CD4-positive, alpha-beta T cell treated with Interleukin-15 for 1 hour (primary cell): ENCODE data around the gene HS3ST6.
"Not testable (repeated sequence)": the region's sequence is repeated elsewhere in the genome, so short reads cannot be mapped to it uniquely, and the experiment has no call there.

ENCODE experiments used
- DNase-seq: peaks from one replicate; pipeline ENCODE4 v3.0.0-alpha.2; 2020

The HS3ST6 gene

DNA sequence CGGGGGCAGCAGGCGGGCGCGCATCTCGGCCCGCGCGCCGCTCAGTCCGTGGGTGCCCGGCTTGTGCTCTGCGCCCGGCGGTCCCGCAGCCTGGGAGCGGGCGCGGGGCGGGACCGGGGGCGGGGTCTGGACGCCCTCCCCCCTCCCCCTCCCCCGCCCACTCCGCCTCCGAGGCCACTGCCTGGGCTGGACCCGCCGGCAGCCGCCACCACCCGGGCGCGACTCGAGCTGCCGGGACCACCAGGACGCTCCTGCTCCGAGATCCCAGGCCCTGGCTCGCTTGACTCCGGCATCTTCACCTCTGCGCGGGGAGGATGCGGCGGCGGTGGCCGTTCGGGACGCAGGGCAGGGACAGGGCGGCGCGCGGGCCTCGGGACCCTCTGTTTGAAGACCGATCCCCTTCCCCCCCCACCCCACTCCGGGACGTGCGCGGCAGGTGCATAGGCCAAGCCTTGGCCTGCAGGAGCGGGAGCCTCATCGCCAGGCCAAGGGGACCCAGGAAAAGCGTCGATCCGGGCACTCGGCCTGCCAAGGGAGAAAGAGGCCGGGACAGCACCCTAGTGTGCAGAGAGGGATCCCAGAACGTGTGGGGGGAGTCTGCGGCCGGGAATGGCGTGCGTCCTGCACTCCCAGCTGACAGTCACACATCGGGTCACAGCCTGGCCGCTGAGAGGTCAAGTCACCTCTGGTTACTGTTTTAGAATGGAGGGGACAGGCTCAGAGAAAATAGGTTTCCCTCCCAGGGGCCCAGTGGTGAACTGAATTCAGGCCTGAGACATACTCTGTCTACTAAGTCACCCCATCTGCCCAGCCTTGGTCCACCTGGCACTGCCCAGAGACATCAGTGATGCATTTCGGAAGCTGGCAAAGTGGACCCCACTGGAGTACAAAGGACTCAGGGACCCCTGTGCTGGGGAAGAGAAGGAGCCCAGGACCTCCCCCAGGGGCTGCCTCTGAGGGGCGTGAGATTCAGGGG lies at the start of gene HS3ST6:
Gene HS3ST6, minus strand, starts transcription at position 65 of the 976 bp plus-strand sequence. CDS start 92 bp downstream, outside the sequence.
- no peak for DNase-seq

- DNase-seq: no peak
Observed at GRCh38 chr16:1966460-1966859, 48.2 kb upstream of the HS3ST6 start, which contains the start of gene RNF151. Gene RNF151, plus strand, starts transcription at chr16:1966856. Its CDS starts 26 bp downstream, at chr16:1966882.

- no peak for DNase-seq
Observed at GRCh38 chr16:1965396-1966001, 47.3 kb upstream of the HS3ST6 start.

DNA sequence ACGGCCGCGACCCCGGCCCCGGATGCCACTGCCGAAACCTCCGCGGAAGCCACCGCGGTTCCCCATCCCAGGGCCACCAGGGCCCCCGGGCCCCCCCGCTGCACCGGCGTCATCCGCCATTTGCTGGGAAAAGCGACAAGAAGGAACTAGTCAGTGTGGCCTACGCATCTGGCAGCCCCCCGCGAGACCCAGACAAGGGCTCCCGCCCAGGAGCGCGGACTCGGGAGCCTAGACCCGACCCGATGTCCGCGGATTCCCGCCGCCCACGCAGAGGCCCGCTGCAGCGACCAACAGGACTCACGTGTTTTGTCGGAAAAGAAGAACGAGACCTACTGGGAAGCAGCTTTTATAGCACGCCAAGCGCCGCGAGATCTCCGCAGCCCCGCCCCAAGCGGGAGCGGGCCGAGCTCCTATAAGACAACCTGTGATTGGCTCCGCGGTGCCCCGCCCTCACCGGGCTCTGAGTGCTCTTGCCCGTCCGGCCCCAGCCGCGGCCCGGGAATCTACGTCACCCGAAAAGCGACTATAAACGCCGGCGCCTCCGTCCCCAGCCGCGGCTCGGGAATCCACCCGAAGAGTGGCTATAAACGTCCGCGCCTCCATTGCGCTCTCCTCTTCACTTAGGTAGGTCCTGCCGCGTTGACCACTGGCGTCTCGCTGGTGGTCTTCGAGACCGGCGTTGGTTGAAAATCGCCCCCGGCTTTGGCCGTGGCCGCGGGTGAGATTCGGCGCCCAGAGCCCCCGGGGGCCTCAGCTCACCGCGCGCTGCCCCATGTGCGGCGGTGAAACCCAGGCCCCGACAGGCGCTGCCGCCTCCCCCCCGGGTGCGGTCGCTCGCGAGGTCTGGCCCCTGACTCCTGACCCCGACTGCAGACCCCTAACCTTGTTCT lies 46.5 kb upstream of the HS3ST6 start, which contains the start of gene RPS2:
Gene RPS2, minus strand, starts transcription at position 321 of the 890 bp plus-strand sequence. Its CDS starts 201 bp downstream, at position 120.
- peak; percentile 99 for DNase-seq

GRCh38 chr16:1963806-1964505 lies 45.7 kb upstream of the HS3ST6 start:
- DNase-seq: no peak

GRCh38 chr16:1962161-1963153 lies 44.2 kb upstream of the HS3ST6 start:
- DNase-seq: not testable (repeated sequence)

- DNase-seq: no peak
Observed at GRCh38 chr16:1961651-1962067, 43.4 kb upstream of the HS3ST6 start.

DNA sequence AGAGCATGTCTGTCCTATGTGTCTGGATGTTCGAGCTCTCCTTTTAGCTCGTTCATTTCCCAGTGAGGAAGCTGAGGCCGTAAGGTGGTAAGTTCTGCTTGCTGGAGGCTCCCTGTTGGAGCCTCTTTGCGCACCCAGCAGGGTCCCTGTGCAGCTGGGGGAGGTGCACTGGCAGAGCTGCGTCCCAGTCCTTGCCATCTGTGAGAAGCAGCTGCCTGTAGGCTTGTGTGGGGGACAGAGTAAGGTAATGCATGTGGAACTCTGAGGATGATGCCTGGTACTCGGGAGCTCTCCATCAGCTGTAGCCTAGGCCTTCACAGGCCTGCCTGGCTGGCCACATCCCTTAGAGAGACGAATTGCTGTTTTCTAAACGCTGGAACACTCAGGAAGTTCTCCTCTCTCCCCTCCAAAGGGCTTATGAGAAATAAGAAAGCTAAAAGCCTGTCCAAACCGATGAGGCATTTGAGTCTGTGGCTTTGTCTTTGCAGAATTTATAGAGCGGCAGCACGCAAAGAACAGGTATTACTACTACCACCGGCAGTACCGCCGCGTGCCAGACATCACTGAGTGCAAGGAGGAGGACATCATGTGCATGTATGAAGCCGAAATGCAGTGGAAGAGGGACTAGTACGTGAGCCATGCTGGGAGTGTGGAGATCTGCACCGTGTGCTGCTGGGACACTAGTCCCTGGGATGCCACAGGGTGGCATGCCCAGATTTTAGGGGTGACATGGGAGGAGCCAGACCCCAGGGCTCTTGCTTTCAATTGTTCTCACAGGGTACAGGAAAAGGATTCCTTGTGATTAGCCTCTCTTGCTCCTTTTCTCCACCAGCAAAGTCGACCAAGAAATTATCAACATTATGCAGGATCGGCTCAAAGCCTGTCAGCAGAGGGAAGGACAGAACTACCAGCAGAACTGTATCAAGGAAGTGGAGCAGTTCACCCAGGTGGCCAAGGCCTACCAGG lies 42.7 kb upstream of the HS3ST6 start:
- DNase-seq: no peak

- DNase-seq: peak; percentile 88
Observed at GRCh38 chr16:1959269-1960039, 41.2 kb upstream of the HS3ST6 start, which contains the start of gene NDUFB10. Gene NDUFB10, plus strand, starts transcription at chr16:1959538. Its CDS starts 87 bp downstream, at chr16:1959625.

GRCh38 chr16:1958715-1959268 lies 40.6 kb upstream of the HS3ST6 start:
- no peak for DNase-seq

DNA sequence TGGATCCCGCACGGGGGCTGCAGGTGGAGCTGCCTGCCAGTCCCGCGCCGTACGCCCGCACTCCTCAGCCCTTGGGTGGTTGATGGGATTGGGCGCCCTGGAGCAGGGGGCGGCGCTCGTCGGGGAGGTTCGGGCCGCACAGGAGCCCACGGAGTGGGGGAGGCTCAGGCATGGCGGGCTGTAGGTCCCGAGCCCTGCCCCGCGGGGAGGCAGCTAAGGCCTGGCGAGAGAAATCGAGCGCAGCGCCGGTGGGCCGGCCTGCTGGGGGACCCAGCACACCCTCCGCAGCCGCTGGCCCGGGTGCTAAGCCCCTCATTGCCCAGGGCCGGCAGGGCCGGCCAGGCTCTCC lies 39.9 kb upstream of the HS3ST6 start:
- not testable (repeated sequence) for DNase-seq

- DNase-seq: not testable (repeated sequence)
Observed at GRCh38 chr16:1957434-1958142, 39.4 kb upstream of the HS3ST6 start.

- no peak for DNase-seq
Observed at GRCh38 chr16:1953734-1954133, 35.5 kb upstream of the HS3ST6 start.

GRCh38 chr16:1950559-1950958 lies 32.3 kb upstream of the HS3ST6 start:
- no peak for DNase-seq

- DNase-seq: no peak
Observed at GRCh38 chr16:1950047-1950446, 31.8 kb upstream of the HS3ST6 start.

DNA sequence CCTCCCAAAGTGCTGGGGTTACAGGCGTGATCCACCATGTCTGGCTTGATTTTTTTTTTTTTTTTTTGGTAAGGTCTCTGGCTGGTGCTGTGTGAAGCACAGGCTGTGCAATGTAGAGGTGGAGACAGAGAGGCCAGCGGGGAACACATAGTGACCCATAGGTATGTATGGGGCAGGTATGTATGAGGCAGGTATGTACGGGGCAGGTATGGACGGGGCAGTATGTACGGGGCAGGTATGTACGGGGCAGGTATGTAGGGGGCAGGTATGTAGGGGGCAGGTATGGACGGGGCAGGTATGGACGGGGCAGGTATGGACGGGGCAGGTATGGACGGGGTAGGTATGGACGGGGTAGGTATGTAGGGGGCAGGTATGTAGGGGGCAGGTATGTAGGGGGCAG lies 31.3 kb upstream of the HS3ST6 start:
- no peak for DNase-seq

DNA sequence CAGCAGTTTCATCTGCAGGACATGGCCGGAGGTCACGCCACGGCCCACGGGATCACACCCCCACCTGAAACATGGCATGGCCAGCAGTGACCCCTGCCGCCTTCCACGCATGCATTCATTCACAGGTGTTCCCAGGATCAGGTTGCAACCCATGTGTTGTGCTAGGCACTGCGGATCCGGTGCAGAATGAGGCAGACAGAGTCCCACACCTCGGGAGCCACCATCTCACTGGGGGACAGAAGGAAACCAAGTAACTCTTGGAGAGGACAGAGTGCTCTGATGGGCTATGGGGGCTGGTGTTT lies 29.1 kb upstream of the HS3ST6 start:
- no peak for DNase-seq
